SK-N-SH treated with all-trans-retinoic acid at 6 μM for 48 hours (cell line): Measurements from ENCODE around the gene MROH7.

ENCODE experiments used
- ATAC-seq: fragments of 200-7000 bp; cut with Tn5 transposase; 3 replicates; pipeline ENCODE4 v1.9.1; 2020; ENCODE audit warnings: mild to moderate bottlenecking, moderate library complexity
- ARNTL ChIP-seq: fragments of 450-650 bp; formaldehyde crosslinking; IDR thresholded peaks from 2 replicates; pipeline ENCODE4 v1.5.0; 2020; ENCODE audit warnings: low read depth, mild to moderate bottlenecking, moderate library complexity, borderline replicate concordance
- BACH2 ChIP-seq: fragments of 250-450 bp; sonication (Bioruptor Pico); IDR thresholded peaks from 2 replicates; pipeline ENCODE4 v1.9.0; 2021; ENCODE audit warnings: mild to moderate bottlenecking, borderline replicate concordance
- CSDC2 ChIP-seq: fragments of 250-450 bp; sonication (Bioruptor Pico); IDR thresholded peaks from 2 replicates; pipeline ENCODE4 v1.5.0; 2020; ENCODE audit warnings: mild to moderate bottlenecking, moderate library complexity
- ESRRG ChIP-seq: fragments of 250-450 bp; sonication (Bioruptor Pico); IDR thresholded peaks from 2 replicates; pipeline ENCODE4 v1.6.1; 2021; ENCODE audit warnings: mild to moderate bottlenecking
- GLIS3 ChIP-seq: fragments of 250-450 bp; sonication (Bioruptor Pico); IDR thresholded peaks from 2 replicates; pipeline ENCODE4 v1.5.0; 2020; ENCODE audit warnings: mild to moderate bottlenecking, moderate library complexity
- ISL1 ChIP-seq: fragments of 250-450 bp; sonication (Bioruptor Pico); IDR thresholded peaks from 2 replicates; pipeline ENCODE4 v2.1.2; 2022; ENCODE audit warnings: mild to moderate bottlenecking, moderate library complexity
- OSR1 ChIP-seq: fragments of 250-450 bp; sonication (Bioruptor Pico); IDR thresholded peaks from 2 replicates; pipeline ENCODE4 v1.8.0; 2022; ENCODE audit warnings: moderate library complexity, mild to moderate bottlenecking, inconsistent platforms
- PPARA ChIP-seq: fragments of 250-450 bp; sonication (Bioruptor Pico); IDR thresholded peaks from 2 replicates; pipeline ENCODE4 v1.5.0; 2020; ENCODE audit warnings: mild to moderate bottlenecking, borderline replicate concordance
- RARB ChIP-seq: fragments of 250-450 bp; sonication (Bioruptor Pico); IDR thresholded peaks from 2 replicates; pipeline ENCODE4 v1.8.0; 2021; ENCODE audit warnings: mild to moderate bottlenecking, moderate library complexity
- SNAI2 ChIP-seq: fragments of 250-450 bp; sonication (Bioruptor Pico); IDR thresholded peaks from 2 replicates; pipeline ENCODE4 v1.5.0; 2020; ENCODE audit warnings: mild to moderate bottlenecking, moderate library complexity
- TCF4 ChIP-seq: fragments of 250-450 bp; sonication (Bioruptor Pico); IDR thresholded peaks from 2 replicates; pipeline ENCODE4 v1.8.0; 2021; ENCODE audit warnings: mild to moderate bottlenecking, moderate library complexity, borderline replicate concordance
- TOX ChIP-seq: fragments of 250-450 bp; sonication (Bioruptor Pico); IDR thresholded peaks from 2 replicates; pipeline ENCODE4 v1.8.0; 2021; ENCODE audit warnings: mild to moderate bottlenecking, moderate library complexity, borderline replicate concordance
- ZC3H10 ChIP-seq: fragments of 250-450 bp; sonication (Bioruptor Pico); IDR thresholded peaks from 2 replicates; pipeline ENCODE4 v1.5.1; 2021; ENCODE audit warnings: mild to moderate bottlenecking, moderate library complexity
- ZFP30 ChIP-seq: fragments of 450-650 bp; formaldehyde crosslinking; IDR thresholded peaks from 2 replicates; pipeline ENCODE4 v1.5.0; 2022; ENCODE audit warnings: mild to moderate bottlenecking, moderate library complexity
- ZNF565 ChIP-seq: fragments of 450-650 bp; formaldehyde crosslinking; conservative IDR thresholded peaks from 2 replicates; pipeline ENCODE4 v1.5.0; 2020; ENCODE audit warnings: low read depth, mild to moderate bottlenecking, moderate library complexity
- ZNF70 ChIP-seq: fragments of 450-650 bp; formaldehyde crosslinking; IDR thresholded peaks from 2 replicates; pipeline ENCODE4 v1.5.0; 2020; ENCODE audit warnings: mild to moderate bottlenecking, moderate library complexity
- ZNF8 ChIP-seq: fragments of 450-650 bp; formaldehyde crosslinking; IDR thresholded peaks from 2 replicates; pipeline ENCODE4 v1.5.0; 2020; ENCODE audit warnings: mild to moderate bottlenecking, moderate library complexity
- TF ChIP-seq, protein P1 (sequence below): fragments of 250-450 bp; sonication (Bioruptor Pico); IDR thresholded peaks from 2 replicates; pipeline ENCODE4 v1.8.0; 2021; ENCODE audit warnings: low read depth, mild to moderate bottlenecking, moderate library complexity, borderline replicate concordance
- TF ChIP-seq, protein P2 (sequence below): fragments of 250-450 bp; sonication (Bioruptor Pico); IDR thresholded peaks from 2 replicates; pipeline ENCODE4 v1.5.1; 2021; ENCODE audit warnings: mild to moderate bottlenecking, moderate library complexity
- TF ChIP-seq, protein P3 (sequence below): fragments of 250-450 bp; sonication (Bioruptor Pico); IDR thresholded peaks from 2 replicates; pipeline ENCODE4 v1.5.0; 2020; ENCODE audit warnings: mild to moderate bottlenecking, moderate library complexity
- TF ChIP-seq, protein P4 (sequence below): fragments of 250-450 bp; sonication (Bioruptor Pico); IDR thresholded peaks from 2 replicates; pipeline ENCODE4 v1.8.0; 2020; ENCODE audit warnings: mild to moderate bottlenecking, moderate library complexity, borderline replicate concordance

Gene MROH7

DNA sequence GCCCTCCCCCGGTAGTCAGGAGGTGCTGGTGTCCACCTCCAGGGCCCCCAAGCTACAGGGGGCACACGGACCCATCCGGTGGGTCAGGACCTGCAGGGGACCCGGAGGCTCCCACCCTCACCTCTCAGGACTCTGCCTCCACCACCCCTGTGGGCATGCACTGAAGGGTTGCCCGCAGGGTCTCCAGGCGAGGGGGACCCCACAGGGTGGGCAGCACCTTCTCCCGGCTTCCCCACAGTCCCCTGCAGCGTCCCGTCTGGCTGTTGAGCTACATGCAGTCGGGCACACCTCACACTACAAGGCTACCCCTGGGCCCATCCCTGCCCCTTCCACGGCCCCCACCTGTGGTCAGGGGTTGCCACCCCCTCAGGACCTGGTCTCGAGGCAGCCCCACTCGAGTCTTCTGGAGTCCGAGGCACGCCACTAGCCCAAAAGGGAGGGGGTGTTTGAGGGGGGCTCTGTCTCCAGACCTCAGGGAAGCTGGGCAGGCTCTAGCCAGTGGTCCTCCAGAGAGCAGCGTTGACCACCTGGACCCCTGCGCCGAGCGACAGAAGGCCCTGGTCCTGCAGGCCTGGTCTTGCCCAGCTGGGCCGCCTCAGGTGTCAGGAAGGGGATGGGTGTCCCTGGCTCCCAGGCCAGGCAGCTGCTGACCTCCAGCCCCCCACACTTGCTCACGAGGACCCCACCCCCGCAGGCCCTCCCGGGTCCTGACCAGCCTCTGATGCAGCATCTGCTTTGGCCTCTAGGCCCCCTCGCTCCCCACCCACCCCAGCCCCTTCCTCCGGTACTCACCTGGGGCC lies 113.1 kb downstream of the MROH7 start:
- no peak for ATAC-seq

DNA sequence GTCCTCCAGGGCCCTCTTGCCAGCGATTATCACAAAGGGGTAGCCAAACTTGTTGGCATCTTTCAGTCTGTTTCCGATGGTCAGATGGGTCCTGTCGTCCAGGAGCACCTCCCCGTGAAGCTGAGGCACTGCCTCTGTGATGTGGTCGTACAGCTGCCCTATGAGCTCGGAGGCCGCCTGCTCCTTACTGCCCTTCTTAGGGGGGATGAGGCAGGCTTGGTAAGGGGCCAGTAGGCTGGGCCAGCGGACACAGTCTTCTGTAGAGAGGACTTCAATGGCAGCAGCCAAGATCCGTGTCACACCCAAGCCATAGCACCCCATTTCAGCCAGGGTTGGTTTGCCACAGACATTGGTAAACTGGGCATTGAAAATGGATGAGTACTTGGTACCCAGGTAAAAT lies 116.2 kb downstream of the MROH7 start:
- no peak for ATAC-seq

More for the DNA sequence above, 113.1 kb downstream of the MROH7 start:
- TF ChIP-seq GLIS3 (no peak), TOX (CRISPR knock-in tag) (no peak), ZC3H10 (no peak), ZNF565 (CRISPR knock-in tag) (no peak), ARNTL (no peak), ESRRG (CRISPR knock-in tag) (no peak), OSR1 (CRISPR knock-in tag) (no peak), PPARA (CRISPR knock-in tag) (no peak), ZFP30 (CRISPR knock-in tag) (no peak), CSDC2 (CRISPR knock-in tag) (no peak), SNAI2 (CRISPR knock-in tag) (no peak), RARB (no peak), ISL1 (CRISPR knock-in tag) (no peak), BACH2 (CRISPR knock-in tag) (no peak), ZNF8 (no peak)
- TF ChIP-seq, protein P1, sequence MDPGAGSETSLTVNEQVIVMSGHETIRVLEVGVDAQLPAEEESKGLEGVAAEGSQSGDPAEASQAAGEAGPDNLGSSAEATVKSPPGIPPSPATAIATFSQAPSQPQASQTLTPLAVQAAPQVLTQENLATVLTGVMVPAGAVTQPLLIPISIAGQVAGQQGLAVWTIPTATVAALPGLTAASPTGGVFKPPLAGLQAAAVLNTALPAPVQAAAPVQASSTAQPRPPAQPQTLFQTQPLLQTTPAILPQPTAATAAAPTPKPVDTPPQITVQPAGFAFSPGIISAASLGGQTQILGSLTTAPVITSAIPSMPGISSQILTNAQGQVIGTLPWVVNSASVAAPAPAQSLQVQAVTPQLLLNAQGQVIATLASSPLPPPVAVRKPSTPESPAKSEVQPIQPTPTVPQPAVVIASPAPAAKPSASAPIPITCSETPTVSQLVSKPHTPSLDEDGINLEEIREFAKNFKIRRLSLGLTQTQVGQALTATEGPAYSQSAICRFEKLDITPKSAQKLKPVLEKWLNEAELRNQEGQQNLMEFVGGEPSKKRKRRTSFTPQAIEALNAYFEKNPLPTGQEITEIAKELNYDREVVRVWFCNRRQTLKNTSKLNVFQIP (CRISPR knock-in tag): no peak
- TF ChIP-seq, protein P2, sequence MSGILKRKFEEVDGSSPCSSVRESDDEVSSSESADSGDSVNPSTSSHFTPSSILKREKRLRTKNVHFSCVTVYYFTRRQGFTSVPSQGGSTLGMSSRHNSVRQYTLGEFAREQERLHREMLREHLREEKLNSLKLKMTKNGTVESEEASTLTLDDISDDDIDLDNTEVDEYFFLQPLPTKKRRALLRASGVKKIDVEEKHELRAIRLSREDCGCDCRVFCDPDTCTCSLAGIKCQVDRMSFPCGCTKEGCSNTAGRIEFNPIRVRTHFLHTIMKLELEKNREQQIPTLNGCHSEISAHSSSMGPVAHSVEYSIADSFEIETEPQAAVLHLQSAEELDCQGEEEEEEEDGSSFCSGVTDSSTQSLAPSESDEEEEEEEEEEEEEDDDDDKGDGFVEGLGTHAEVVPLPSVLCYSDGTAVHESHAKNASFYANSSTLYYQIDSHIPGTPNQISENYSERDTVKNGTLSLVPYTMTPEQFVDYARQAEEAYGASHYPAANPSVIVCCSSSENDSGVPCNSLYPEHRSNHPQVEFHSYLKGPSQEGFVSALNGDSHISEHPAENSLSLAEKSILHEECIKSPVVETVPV: no peak
- TF ChIP-seq, protein P3, sequence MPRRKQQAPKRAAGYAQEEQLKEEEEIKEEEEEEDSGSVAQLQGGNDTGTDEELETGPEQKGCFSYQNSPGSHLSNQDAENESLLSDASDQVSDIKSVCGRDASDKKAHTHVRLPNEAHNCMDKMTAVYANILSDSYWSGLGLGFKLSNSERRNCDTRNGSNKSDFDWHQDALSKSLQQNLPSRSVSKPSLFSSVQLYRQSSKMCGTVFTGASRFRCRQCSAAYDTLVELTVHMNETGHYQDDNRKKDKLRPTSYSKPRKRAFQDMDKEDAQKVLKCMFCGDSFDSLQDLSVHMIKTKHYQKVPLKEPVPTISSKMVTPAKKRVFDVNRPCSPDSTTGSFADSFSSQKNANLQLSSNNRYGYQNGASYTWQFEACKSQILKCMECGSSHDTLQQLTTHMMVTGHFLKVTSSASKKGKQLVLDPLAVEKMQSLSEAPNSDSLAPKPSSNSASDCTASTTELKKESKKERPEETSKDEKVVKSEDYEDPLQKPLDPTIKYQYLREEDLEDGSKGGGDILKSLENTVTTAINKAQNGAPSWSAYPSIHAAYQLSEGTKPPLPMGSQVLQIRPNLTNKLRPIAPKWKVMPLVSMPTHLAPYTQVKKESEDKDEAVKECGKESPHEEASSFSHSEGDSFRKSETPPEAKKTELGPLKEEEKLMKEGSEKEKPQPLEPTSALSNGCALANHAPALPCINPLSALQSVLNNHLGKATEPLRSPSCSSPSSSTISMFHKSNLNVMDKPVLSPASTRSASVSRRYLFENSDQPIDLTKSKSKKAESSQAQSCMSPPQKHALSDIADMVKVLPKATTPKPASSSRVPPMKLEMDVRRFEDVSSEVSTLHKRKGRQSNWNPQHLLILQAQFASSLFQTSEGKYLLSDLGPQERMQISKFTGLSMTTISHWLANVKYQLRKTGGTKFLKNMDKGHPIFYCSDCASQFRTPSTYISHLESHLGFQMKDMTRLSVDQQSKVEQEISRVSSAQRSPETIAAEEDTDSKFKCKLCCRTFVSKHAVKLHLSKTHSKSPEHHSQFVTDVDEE (CRISPR knock-in tag): no peak
- TF ChIP-seq, protein P4, sequence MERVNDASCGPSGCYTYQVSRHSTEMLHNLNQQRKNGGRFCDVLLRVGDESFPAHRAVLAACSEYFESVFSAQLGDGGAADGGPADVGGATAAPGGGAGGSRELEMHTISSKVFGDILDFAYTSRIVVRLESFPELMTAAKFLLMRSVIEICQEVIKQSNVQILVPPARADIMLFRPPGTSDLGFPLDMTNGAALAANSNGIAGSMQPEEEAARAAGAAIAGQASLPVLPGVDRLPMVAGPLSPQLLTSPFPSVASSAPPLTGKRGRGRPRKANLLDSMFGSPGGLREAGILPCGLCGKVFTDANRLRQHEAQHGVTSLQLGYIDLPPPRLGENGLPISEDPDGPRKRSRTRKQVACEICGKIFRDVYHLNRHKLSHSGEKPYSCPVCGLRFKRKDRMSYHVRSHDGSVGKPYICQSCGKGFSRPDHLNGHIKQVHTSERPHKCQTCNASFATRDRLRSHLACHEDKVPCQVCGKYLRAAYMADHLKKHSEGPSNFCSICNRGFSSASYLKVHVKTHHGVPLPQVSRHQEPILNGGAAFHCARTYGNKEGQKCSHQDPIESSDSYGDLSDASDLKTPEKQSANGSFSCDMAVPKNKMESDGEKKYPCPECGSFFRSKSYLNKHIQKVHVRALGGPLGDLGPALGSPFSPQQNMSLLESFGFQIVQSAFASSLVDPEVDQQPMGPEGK (CRISPR knock-in tag): no peak

More for the DNA sequence above, 116.2 kb downstream of the MROH7 start:
- TF ChIP-seq ARNTL (no peak), TCF4 (CRISPR knock-in tag) (no peak), ZC3H10 (no peak), GLIS3 (no peak), ZNF565 (CRISPR knock-in tag) (no peak), ZNF70 (CRISPR knock-in tag) (no peak), BACH2 (CRISPR knock-in tag) (no peak), ISL1 (CRISPR knock-in tag) (no peak)
- TF ChIP-seq, protein P1 (CRISPR knock-in tag): no peak
